RPMI8226 (cell line): Measurements from ENCODE around the gene CALCOCO1.

ENCODE experiments used
- DNase-seq: peaks from one replicate; pipeline ENCODE4 v3.0.0-alpha.2; 2015

Gene CALCOCO1

DNA sequence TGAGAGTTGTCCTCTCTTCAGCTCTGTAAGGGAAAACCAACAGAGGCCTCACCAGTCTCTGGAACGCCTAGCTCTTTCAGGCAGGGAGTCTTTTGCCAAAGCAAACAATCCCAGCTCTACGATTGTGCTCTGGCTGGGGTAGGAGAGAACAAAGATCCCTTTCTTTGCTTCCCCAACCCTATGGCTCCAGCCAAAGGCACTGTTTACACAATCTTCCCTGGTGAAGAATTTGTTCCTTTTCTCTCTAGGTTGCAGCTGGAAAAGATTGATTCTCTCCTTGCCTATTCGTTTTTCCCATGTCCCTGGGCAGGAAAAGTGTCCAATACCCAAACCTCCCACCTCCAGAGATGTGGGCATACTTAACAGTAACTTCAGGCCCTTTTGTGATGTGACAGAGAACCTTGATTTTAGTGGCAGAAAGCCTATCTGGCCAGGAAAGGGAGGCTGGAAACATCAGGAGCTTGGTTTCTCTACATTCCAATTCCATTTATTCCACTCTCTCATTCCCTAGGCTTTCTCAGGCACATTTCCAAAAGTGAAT lies 68.2 kb downstream of the CALCOCO1 start:
- no peak for DNase-seq
